GM19239 (cell line): Measurements from ENCODE around the gene BLOC1S1.

ENCODE experiments used
- DNase-seq: peaks from one replicate; pipeline ENCODE4 v3.0.0; 2011; ENCODE audit warnings: low spot score; ENCODE audit not compliant: insufficient read length
- FAIRE-seq: peaks from 2 replicates; lab custom pipeline; 2011; peaks lifted over from hg19 to GRCh38; lab: Jason Lieb, UNC

BLOC1S1 gene

DNA sequence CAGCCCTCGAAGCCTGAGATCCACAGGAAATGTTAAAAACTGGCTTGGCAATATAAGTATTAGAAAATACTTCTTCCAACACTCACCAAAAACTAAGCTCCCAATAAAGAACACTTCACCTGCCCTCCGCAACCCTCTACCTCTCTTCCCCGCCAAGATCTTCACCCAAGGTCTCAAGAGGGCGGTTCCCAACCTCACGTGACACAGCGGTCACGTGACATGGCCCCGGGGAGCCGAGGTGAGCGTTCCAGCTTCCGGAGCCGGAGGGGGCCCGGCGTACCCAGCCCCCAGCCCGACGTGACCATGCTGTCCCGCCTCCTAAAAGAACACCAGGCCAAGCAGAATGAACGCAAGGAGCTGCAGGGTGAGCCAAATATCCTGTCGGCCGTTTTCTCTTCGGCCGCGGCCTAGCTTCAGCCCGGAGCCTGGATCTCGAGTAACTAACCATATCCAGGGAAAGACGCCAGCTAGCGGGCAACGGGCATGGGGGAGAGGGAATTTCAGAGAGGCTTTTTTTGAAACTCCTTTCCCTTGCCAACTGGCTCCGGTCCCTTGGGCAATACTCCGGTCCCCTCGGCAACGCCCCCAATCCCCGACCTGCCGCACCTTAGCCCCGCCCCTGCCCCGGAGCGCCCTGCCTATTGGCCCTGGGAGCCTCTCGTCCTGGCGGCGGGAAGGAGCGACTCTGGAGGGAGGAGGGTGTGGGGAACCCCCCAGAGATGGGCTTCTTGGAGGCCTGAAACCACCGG, at the start of gene BLOC1S1:
BLOC1S1 (plus strand) TSS at position 214 of the 749 bp plus-strand sequence; CDS start at position 220, 6 bp downstream.
- DNase-seq (peak; percentile 94), FAIRE-seq (peak; percentile 94)

DNA sequence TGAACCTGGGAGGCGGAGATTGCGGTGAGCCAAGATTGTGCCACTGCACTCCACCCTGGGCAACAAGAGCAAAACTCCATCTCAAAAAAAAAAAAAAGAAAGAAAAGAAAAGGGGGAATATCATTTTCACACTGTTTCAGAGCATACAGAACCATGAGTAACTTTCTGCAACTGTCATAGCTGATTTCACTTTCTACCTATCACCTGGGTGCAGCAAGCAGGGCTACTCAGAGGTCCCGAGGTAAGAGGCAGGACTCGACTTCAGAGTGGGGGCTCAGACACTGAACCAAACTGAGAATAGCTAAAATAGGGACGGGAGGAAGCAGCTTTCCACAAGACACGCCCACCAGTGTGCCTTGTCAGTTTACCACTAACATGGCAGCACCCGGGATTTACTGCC, 49.3 kb upstream of the BLOC1S1 start:
- FAIRE-seq (no peak), DNase-seq (no peak)

DNA sequence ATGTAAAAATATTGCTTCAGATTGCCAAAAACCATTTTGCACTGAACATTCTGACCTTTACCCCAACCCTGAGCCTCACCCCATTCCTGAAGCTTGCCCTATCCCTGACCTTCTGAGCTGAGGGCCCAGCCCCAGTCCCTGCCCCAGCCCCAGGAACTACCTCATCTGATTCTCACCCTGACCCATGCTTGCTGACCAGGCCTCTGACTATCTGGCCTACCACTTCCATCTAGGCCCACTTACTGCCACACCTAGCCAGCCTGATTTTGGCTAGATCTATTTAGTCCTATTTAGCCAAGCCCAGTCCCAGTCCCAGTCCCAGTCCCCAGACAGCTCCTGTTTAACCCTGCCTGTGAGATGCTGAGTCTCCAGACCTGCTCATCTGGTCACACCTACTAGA, 45.6 kb upstream of the BLOC1S1 start:
- DNase-seq, result no peak
- no peak for FAIRE-seq

DNA sequence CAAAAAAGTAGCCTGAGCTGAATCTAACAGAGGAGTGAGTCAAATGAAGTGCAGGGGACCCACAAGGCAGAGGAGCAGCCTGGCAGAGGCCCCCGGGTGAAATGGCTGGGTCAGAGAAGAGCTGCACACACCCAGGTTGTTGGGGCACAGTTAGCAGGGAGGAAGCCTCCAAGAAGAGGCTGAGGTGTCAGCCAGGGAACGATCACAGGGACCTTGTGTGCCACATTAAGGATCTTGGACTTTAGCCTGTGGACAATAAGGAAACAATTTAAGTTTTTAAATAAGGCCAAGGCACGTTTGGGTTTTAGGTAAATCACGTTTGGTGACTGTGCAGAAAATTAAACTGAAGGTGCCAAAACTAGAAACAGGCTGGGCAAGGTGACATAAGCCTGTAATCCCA, 44.1 kb upstream of the BLOC1S1 start:
- FAIRE-seq (no peak), DNase-seq (no peak)

DNA sequence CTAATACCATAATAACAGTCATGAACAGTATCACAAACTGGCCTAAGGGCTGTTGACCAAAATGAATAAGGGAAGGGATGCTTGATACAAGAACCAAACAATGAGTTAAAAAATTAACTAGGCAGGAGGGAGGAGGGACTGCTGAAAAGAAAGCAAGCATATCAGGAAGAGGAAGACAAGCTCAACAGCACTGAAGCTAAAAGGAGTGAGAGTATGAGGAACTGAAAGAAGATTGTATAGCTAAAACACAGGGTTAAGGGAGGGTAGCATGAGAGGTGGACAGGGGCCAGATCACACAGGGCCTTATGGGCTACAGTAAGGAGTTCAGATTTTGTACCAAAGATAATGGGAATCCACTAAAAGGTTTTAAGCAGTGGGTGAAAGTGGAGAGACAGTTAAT, 42.2 kb upstream of the BLOC1S1 start:
- DNase-seq (peak; percentile 49), FAIRE-seq (peak; percentile 91)

DNA sequence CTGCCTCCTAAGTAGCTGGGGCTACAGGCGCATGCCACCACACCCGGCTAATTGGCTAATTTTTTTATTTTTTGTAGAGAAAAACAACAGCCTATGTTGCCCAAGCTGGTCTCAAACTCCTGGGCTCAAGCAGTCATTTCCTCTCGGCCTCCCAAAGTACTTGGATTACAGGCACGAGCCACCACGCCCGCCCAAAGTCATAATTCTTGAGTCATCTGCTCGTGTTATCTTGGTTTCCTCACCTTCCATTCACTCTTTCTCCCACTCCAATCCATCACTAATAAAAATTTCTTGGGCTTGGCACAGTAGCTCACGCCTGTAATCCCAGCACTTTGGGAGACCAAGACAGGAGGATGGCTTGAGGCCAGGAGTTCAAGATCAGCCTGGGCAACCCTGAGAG, 40.2 kb upstream of the BLOC1S1 start:
- FAIRE-seq (no peak), DNase-seq (no peak)

DNA sequence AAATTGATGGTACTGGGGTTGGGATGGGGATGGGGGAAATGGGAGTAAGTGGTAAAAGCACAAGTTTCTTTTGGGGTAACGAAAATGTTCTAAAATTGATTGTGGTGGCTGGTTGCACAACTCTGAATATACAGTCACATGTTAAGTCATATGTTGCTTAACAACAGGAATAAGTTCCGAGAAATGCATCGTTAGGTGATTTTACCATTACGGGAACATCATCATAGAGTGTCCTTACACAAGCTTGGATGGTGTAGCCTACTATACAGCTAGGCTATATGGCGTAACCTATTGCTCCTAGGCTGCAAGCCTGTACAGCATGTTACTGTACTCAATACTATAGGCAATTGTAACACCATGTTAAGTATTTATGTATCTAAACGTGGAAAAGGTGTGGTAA, 39.1 kb upstream of the BLOC1S1 start:
- FAIRE-seq (no peak), DNase-seq (no peak)

DNA sequence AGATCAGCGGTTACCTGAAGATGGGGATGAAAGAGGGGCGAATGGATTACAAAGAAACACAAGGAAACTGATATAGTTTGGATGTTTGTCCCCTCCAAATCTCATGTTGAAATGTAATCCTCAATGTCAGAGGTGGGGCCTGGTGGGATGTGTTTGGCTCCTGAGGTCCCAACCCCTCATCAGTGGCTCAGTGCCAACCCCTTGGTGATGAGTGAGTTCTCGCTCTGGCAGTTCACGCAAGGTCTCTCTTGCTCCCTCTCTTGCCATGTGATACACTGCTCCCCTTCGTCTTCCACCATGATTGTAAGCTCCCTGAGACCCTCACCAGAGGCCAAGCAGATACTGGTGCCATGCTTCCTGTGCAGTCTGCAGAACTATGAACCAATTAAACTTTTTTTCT, 36.2 kb upstream of the BLOC1S1 start:
- FAIRE-seq (no peak), DNase-seq (no peak)

DNA sequence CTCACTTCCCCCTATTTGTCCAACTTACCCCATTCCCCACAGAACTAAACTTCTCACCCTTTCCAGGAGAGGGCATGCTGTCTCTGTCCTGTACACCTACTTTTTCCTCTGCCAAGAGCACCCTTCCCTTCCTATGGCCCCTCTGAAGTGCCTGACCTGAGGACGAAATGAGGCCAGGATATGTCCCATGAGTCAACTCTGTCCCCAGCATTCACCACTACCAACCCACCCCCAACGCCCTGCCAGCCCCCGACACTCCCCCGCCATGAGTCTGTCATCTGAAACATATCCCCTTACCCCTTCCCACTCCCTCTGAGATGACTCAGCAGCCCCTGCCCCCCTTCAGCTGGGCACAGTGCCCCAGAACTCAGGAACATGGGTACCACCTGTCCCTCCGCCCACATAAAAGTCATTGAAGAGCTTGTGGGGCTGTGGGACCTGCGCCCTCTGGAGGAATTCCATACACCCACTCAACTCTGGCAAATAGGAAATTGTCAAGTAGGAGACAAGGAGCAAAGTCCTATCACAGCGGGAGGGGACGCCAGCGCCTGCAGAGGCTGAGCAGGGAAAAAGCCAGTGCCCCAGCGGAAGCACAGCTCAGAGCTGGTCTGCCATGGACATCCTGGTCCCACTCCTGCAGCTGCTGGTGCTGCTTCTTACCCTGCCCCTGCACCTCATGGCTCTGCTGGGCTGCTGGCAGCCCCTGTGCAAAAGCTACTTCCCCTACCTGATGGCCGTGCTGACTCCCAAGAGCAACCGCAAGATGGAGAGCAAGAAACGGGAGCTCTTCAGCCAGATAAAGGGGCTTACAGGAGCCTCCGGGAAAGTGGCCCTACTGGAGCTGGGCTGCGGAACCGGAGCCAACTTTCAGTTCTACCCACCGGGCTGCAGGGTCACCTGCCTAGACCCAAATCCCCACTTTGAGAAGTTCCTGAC, 34.4 kb upstream of the BLOC1S1 start:
- FAIRE-seq, result no peak
- no peak for DNase-seq

DNA sequence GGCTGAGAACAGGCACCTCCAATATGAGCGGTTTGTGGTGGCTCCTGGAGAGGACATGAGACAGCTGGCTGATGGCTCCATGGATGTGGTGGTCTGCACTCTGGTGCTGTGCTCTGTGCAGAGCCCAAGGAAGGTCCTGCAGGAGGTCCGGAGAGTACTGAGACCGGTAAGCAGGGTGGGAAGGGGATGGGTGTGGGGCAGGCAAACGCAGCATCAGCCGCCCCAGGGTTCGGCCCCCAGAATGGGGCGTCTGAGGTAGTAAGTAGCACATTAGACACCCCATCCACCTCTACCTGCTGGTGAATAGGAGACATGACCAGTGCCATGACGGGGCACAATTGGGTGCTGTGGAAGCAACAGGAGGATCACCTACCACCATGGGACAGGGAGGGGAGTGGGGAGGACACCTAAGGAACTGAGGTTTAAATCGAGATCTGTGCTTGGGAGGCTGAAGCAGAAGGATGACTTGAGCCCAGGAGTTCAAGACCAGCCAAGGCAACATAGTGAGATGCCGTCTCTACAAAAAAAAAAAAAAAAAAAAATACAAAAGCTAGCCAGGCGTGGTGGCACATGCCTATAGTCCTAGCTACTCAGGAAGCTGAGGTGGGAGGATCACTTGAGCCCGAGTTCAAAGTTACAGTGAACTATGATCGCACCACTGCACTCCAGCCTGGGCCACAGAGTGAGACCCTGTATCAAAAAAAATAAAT, 33.6 kb upstream of the BLOC1S1 start:
- FAIRE-seq, result no peak
- no peak for DNase-seq

DNA sequence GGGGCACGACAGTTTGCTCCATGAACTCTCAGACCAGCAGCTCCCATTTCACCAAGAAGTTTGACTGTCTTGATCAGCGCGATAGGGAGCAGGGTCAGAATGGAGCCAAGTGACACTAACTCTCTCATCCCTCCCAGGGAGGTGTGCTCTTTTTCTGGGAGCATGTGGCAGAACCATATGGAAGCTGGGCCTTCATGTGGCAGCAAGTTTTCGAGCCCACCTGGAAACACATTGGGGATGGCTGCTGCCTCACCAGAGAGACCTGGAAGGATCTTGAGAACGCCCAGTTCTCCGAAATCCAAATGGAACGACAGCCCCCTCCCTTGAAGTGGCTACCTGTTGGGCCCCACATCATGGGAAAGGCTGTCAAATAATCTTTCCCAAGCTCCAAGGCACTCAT, 32.2 kb upstream of the BLOC1S1 start:
- no peak for FAIRE-seq
- no peak for DNase-seq

DNA sequence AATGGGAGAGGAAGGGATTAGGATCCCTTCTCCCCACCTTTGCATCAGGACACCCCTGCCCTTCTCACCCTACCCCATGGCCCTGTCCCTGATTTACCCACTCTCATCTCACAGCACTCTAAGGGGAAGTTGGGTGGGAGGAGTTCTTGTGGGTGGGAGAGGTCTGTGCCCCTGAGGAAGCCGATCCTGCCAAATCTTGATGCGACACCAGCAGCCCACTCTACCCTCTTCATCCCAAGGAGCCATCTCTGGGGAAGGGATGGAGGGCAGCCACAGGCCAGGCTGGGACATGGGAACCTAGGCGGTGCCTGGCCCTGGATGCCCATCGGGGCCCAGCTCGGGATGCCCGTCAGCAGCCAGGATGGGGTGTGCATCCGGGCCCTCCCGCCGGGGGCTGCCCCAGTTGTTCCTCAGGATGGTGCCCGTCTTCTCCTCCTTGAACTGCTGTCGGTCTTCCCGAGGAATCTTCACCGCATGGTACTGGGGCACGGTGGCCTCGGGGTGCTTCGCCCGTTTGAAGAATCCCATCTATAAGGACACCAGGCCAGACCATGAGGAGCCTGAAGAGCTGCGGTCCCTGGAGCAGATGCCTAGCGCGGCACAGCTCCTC, 31.0 kb upstream of the BLOC1S1 start:
- DNase-seq (no peak), FAIRE-seq (no peak)

DNA sequence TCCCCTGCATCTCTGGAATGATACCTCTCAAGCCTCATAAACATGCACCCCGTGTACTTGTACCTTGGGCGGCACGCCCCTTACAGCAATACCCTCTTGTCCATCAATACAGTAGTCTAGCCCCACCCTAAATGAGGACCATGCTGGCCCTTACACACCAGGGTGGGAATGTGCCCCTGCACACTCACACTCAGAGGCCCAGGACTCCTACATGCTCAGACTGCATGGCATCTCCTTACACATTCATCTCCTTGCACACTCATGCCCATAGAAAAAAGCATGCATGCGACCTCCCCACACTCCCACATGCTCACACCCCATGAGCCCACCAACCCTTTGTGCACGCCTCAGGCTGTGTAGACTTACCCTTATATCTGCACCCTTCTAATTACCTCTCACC, 30.2 kb upstream of the BLOC1S1 start:
- no peak for FAIRE-seq

DNA sequence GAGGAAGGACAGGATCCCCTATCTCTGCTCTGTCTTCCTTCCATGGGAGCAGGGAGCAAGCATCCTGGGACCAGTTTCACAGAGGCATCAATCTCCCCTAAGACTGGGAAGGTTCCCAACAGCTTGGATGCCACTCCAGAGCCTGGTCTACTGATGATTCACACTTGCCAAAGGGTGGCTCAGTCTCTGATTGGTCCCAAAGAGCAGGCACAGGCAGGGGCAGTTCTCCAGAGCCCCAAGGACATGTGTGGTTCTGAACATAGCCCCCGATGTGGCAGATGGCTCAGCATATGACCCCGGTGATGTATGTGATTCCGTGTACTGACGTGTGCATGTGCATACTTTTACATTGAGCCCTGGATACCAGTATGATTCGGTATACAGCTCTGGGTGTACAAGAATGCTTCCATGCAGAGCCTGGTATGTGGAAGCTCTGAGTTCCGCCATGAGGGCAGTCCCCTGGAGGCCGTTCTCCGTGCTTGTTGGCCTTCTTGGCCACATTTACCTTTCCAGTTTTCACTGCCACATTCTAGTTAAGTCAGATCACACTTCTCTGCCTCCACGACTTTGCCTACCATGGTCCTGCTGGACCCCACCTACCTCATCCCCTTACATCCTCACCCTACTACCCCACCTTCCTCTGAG, 29.4 kb upstream of the BLOC1S1 start:
- FAIRE-seq, result no peak

More for the DNA sequence above, 30.2 kb upstream of the BLOC1S1 start:
- no peak for DNase-seq

DNA sequence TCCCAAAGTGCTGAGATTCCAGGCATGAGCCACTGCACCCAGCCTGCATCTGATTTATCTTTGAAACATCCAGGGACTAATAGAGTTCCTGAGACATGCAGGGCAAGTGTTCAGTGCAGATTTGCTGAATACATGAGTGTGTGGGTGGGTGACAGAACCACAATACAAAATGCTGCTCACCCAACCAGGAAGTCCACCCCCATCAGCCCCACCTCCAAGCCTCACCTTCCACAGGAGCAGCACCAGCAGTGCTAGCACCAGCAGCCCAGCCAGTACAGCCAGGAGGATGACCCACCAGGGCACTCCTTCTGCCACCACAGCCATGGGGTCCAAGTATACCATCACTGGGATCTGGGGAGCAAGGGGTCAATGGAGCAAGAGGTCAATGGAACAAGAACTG, 28.1 kb upstream of the BLOC1S1 start:
- FAIRE-seq (no peak), DNase-seq (no peak)

More for the DNA sequence above, 29.4 kb upstream of the BLOC1S1 start:
- DNase-seq, result no peak

DNA sequence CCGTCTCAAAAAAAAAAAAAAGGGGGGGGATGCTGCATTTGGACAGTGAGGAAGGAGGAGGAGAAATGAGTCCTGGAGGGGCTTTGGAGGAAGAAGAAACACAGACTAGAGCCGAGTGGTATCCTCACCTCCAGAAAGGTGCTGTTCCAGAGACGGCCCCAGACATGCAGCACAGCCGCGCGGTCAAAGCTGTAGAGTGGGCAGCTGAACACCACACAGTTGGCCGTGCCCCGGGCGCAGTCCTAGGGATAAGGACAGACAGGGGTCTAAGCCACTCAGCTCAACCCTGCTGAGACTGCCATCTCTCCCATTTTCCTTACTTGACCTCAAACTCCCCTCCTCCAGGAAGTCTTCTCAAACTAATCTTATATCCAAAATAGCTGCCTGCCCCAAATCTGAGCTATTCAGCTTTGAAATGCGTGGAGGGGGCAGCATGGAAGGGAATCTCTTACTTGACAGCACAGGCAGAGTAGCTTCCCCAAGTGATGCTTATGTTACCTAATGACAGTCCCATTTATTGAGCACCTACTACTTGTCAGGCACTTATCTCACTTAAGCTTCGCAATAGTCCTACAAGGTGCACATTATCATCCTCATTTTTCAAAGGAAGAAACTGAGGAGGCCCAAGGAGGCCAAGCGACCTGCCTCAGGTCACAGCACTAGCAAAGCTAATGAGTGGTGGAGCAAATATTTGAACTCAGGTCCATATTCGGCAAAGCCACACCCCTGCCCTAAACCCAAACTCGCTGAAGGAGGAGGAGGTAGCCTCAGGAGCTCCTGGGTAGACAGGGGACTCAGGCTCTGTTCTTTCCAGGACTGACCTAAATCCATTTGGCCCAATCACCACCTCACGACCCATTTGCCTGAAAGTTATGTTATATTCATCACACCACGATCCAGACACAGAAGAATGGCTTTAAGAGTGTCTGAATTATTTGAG, 26.9 kb upstream of the BLOC1S1 start:
- no peak for DNase-seq
- no peak for FAIRE-seq

DNA sequence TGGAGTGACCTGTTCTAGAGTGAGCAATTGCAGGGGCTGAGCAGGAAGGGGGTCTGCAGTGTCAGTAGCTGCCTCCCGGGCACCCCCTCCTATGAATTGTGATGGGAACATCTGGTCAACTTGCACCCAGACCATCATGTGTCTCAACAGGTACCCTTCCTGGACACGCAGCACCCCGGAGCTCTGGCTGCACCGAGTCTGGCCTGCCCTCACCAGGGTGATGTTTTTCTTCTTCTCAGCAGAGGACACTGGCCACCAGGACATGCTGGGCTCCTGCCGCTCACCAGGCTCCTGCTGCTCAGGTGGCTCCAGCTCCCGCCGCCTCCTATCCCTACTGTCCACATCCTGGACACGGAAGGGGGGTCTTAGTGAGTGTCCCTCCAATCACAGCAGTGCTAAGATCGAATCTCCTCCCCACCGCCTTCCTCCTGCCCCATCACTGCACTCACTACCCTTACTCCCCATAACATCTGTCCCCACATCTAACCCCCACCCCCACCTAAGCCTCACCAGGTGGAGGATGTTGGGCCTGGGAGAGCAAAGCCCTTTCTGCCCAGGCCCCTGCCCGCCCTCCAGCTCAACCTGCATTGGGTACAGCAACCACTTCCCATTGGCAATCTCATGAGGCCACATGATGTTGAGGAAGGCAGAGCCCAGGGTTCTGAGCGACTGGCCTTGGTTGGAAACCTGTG, 23.1 kb upstream of the BLOC1S1 start:
- DNase-seq (no peak), FAIRE-seq (no peak)
